ENCODE data around the gene CTBP2. TPM values are rescaled to one million over a fixed set of nuclear protein-coding genes. Genes with fewer than 3 reads are reported as not detected.
"Not testable (repeated sequence)": the region's sequence is repeated elsewhere in the genome, so short reads cannot be mapped to it uniquely, and the experiment has no call there.

Gene CTBP2
- polyA plus RNA-seq, 4 donors, result 88.3 to 90.6 (median 90.0) TPM

DNA sequence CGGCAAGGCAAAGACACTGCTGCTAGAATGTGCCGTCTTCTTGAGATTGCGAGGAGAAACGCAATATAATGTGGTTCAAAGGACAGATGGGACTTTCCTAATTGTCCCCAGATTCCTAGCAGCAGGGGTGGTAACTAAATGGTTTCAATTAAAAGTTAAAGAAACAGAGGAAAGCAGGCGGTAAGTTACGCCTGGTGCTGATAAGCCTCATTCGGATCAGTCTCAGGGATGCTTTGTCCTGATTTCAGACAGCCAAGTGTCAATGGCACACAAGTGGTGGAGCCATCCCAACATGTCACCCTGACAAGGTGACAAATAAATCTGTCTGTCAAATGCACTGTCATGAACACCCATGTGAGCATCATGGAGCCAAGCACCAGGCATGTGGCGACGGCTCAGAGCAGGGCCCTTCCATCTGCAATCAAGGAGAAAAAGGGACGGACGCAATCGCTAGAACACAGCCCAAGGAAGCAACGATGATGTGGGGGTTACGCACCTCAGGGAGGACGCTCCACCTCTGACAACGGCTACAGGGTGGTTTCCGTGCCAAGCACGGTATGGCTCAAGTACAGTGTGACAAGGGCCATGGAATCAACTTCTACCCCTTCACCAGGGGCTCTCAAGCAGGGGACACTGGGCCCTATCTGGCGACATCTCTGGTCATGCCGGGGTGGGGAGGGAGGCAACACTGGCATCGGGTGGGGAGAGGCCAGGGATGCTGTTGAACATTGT is 66.2 kb downstream of the CTBP2 start:
- no peak for DNase-seq (ENCODE audit: low read depth in 4 of 4, low spot score in 3 of 4)

DNA sequence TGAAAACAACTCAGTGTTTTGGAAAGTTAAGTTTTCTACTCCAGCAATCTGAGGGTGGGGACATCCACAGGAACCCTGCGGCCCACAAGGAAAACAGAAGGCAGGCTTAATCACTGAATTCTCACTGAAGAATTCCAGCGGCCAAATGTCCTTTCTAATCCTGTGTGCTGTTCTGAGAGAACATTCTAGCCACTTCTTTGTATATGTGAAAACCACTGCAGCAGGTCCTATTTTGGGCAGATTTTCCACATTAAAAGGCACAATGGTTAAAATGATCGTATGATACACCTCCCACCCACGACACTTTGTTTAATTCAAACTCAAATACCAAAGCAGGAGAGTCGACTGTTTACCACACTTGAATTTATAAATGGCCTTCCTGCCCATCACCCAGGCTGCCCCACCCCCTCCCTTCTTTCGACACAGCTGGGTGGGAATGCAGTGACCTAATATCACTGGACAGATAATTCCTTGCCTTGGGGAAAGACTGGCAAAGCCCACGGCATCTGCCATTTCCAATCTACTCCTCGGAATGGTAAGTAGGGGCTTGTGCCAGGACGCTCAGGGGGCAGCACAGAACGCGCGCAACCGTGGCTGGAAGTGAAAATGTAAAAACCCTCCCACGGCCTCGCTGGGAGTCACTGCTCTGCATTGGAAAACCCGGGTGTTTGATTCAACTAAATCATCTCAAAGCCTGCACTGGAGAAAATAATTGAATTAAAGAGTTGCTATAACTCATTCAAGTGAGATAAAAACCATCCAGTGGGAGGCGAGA is 67.0 kb downstream of the CTBP2 start:
- DNase-seq (ENCODE audit: low read depth in 4 of 4, low spot score in 3 of 4), result no peak

DNA sequence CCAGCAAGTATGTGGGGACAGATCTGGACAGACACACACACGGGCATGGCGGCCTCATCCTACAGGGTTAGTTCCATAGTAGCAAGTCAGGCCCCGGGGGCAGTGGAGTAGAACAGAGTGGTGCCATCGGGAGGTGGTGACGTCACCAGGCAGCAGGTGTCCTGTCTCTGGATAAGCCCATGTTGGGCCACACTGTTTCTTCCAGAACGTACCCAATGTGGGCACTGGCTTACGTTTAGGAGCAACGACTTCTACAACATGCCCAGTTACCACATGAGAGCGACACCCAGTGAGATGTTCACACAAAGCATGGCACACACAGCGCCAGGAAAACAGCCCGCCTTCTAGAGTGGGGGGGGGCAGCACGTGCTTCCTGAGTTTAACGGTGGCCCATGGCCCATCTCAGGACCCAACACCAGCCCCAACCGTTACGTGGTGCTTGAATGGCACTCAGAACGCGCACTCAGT is 67.8 kb downstream of the CTBP2 start:
- no peak for DNase-seq (ENCODE audit: low read depth in 4 of 4, low spot score in 3 of 4)

DNA sequence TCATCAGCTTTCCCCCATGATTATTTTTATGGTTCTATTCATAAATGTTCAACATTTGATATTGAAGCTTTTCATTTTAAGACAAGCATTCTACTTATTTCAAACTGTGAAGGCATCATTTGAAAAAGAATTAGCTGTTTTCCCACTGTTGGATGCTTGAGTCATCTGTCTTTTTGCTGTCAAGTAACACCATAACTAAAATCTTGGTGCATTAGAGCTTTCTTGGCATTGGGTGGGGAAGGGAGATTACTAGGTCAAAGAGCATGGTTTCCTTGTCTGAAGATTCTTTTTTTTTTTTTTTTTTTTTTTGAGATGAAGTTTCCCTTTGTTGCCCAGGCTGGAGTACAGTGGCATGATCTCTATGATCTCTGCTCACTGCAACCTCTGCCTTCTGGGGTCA is 68.5 kb downstream of the CTBP2 start:
- DNase-seq (ENCODE audit: low read depth in 4 of 4, low spot score in 3 of 4), result no peak

DNA sequence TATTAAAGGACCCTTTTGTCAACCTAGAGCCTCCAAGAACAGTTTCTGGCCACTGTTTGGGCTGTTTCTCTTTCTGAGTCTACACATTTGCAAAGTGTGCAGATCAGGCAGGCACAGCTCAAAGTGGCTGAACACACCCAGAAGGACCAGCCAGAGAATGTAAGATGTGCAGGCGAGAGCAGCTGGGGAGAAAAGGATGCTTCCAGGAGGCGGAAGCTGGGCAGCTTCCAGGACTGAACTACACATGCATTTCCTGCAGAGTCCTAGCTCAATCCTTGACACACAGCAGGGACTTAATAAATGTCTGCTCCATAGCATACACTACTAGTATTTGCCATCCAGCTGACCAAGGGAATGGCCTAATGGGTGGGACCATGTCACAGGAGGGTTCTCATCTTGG is 70.9 kb downstream of the CTBP2 start:
- DNase-seq (ENCODE audit: low read depth in 4 of 4, low spot score in 3 of 4), result no peak

DNA sequence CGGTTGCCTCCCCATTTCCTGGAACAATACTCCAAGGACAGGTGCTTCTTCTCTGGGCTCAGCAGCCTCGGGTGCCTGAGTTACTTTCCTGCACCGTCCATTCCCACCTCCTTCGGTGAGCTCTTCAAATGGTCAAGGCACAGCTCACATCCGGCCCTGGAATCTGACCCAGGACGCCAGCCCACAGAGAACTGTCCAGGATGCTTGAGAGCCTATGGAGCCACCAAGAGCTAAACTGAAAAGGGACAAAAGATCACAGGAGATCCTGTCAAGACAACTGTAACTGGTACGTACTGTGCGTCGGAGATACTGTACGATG is 72.5 kb downstream of the CTBP2 start:
- DNase-seq (ENCODE audit: low read depth in 4 of 4, low spot score in 3 of 4), result no peak

DNA sequence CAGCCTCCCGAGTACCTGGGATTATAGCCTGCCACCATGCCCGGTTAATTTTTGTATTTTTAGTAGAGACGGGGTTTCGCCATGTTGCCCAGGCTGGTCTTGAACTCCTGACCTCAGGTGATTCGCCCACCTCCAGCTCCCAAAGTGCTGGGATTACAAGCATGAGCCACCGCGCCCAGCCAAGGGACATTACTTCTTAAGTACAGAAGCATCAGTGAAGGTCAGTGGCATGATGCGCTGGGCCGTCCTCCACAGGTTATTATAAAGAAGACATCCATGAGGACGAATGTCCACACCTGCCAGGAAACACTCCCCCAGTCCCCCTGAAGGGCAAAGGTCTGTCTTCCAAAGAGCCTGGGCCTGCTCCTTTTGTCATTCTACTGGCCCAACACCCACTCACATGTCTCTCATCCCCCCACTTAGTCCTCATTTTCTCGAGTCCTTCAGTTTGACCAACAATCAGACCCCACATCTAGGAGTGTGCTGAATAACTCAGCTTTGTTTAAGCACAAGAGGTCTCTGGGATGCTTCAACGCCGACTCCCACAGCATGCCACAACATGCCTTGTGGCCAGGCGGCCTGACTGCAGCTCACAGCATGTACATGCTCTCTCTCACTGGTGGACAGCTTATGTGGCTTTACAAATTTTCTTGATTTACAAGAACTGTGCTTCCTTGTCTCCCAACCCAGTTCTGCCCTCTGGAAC is 73.0 kb downstream of the CTBP2 start:
- no peak for DNase-seq (ENCODE audit: low read depth in 4 of 4, low spot score in 3 of 4)

DNA sequence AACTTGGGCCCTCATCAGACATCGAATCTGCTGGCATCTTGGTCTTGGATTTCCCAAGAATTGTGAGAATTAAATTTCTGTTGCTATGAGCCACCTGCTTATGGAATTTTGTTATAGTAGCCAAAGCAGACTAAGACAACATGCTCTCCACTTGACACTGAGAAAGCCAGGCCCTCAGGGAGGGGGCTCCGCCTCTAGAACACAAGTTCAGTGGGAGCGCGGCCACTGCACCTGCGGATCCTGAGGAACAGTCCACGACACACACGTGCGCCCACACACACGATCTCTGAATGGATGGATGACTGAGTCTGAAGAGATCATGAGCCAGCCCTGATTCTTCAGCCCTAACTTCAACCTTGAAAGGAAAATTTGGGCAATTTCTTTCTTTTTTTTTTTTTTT is 73.7 kb downstream of the CTBP2 start:
- DNase-seq (ENCODE audit: low read depth in 4 of 4, low spot score in 3 of 4), result no peak

DNA sequence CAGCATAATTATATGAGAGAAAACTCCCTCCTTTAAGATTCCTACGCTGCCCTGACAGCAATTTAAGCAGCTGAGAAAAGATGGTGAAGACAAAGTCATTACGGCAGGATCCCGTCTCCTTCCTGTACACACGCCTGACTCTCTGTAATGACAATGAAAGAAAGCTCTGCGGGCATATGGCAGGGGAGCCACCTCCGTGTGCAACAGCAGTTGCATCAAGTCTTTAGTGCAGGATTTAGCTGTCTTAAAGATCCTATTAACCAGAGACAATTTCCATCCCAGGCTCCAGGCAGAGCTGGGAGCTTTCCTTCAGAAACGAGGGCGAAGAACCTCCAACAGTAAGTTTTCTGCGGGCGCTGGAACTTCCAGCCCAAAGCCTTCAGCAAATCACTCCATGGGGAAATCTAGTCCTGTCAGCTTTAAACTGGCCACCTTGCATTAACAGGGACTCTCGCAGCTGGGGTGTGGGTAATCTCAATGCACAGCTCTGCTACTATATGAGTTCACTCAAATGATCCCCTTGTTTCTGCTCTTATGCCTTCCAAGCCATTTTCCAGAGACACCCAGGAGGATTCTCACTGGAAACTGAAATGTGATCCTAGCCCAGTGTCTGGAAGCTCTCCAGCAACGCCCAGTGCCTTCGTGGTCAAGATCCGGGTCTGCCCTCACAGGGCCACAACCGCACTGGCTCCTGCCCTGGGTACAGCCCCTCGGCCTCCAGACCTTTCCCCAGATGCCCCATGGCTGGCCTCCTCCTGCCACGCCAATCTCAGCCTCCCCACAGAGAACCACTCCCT is 74.9 kb downstream of the CTBP2 start:
- DNase-seq (ENCODE audit: low read depth in 4 of 4, low spot score in 3 of 4), result no peak

DNA sequence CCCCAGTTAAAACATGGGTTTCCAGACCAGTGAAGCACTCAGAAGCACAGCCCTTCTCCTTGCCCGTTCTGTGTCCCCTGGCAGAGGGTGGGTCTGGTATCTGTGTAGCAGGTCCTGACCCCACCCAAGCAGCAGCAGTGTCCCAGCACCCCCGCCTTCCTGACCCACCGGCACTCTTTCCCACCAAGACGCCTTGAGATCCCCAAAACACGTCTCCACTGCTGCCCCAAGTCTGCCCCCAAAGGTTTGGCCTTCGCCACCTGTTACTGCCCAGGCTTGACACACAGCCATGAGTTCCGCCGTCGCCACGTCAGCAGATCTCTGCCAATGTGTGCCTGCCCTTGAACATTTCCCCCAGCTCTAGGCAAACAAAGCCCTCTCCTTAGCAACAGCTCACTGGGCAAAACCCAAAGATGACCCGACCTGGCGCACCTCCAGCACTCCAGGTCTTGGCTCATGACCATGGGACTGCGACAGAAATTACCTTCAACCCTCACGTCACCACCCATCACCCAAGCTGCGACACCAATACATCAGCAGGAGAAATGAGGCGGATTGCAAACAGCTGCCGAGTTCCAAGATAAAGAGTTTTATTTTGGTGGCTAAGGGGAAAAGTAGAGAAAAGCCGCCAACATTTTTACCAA is 75.6 kb downstream of the CTBP2 start:
- no peak for DNase-seq (ENCODE audit: low read depth in 4 of 4, low spot score in 3 of 4)

DNA sequence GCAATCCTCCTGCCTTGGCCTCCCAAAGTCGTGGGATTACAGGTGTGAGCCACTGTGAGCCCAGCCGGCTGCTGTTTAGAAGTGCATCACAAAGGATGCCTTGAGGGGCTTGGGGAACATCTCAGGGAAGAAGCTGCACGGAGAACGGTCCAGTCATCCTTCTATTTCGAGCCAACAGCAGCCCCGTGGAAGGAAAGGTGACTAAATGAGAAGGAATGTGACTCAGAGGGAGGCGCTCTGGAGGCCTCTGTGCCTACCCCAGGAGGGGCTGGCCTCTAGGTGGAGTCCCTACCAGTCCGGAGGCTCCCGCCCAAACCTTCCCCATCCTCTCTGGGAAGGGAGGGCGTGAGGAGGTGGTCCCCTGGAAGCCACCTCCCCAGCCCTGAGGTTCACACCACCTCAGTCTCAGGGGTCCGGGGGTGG is 76.2 kb downstream of the CTBP2 start:
- DNase-seq (ENCODE audit: low read depth in 4 of 4, low spot score in 3 of 4), result no peak

DNA sequence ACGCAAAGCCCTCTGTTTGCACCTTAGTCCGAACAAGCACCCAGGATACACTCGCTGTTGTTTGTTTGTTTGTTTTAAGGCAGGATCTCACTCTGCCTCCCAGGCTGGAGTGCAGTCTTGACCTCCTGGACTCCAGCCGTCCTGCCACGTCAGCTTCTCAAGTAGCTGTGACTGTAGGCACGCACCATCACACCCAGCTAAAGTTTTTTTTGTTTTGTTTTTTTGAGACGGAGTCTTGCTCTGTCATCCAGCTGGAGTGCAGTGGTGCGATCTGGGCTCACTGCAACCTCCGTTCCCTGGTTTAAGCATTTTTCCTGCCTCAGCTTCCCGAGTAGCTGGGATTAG is 76.8 kb downstream of the CTBP2 start:
- no peak for DNase-seq (ENCODE audit: low read depth in 4 of 4, low spot score in 3 of 4)

DNA sequence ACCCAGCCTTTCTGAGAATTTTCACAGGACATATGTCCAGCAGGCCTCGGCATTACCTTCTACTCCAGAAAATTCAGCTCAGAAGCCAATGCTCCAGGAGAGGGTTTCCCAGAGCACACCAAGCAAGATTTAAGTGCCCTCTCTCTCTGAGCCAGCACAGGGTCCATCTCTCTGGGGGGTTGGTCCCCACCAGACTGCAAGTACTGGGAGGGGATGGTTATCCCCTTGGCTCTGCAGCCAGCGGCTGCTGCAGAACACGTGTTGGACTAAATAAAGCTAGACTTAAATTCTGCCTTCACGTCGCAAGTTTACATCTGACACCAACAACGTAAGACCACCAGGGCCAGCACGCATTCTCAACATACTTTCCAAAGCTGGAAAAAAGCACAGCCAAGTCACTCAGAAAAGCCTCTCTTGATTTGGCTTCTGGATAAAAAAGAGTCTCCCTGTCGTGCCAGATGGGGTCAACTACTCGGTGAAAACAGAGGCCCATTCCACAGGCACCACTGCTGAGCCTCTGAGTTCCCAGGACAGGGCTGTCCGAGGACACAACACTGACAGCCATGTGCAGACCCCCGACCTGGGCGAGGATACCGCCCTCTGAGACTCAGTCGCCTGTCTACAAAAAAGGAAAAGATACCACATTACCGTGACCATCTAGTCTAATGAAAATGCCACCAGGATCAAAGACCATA is 77.3 kb downstream of the CTBP2 start:
- no peak for DNase-seq (ENCODE audit: low read depth in 4 of 4, low spot score in 3 of 4)

DNA sequence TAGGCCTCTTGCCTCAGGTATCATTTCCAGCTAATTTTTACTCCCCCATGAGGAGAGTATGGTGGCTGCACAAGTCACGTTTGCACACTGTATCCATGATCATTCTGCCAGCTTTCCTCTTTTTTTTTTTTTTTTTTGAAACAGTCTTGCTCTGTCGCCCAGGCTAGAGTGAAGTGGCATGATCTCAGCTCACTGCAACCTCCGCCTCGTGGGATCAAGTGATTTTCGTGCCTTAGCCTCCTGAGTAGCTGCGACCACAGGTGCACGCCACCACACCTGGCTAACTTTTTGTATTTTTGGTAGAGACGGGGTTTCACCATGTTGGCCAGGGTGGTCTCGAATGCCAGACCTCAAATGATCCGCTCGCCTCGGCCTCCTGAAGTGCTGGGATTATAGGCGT is 77.9 kb downstream of the CTBP2 start:
- DNase-seq (ENCODE audit: low read depth in 4 of 4, low spot score in 3 of 4), result not testable (repeated sequence)

DNA sequence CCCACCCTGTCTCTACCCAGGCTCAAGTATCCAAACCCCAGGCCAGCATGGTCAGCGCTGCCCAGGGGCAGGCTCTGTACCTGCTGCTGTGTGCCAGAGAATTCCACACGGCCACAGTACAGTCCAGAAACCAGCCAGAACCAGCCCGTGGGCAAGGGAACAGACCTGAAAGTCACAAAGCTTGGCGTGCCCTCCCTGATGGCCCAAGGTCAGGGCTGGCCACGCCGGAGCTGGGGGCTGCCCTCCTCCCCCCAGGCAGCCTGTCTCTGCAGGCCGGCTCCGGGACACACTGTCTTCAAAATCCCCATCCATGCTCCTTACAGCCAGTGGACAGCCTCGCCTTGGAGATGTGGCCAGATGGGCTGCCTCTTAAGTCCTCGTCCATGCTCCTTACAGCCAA is 78.4 kb downstream of the CTBP2 start:
- DNase-seq (ENCODE audit: low read depth in 4 of 4, low spot score in 3 of 4), result no peak

DNA sequence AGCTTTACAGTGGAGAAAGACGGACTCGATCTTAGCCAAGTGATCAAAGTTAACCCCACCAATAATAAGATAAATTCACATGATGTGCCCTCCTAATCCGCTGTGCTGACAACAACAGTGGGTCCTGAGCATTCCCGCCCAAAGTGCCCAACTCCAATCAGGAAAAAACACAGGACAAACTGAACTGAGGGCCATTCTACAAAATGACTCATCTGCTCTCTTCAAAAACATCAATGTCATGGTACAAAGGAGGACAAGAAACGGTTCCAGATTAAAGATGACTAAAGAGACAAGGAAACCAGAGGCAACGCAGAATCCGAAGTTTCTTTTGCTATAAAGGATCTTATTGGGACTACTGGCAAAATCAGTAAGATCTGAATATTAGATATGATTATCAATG is 79.4 kb downstream of the CTBP2 start:
- no peak for DNase-seq (ENCODE audit: low read depth in 4 of 4, low spot score in 3 of 4)

DNA sequence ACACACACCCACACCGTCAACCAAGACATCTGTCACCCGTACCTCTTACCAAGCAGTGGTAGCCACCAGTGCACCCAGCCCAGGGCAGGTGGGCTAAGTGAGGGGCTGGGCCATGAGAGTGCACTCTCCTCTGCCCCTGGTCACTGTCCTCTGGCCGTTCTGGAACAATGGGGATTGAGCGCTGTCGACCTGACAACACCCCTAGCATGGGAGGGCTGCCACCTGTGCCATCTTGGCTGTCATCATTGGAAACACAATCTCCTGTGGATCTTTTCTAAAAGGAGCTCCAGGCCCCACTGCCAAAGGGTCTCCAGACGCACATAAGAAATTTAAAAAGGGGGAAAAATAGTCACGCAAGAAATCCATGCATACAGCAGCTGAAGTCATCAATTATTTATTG is 80.1 kb downstream of the CTBP2 start:
- no peak for DNase-seq (ENCODE audit: low read depth in 4 of 4, low spot score in 3 of 4)

DNA sequence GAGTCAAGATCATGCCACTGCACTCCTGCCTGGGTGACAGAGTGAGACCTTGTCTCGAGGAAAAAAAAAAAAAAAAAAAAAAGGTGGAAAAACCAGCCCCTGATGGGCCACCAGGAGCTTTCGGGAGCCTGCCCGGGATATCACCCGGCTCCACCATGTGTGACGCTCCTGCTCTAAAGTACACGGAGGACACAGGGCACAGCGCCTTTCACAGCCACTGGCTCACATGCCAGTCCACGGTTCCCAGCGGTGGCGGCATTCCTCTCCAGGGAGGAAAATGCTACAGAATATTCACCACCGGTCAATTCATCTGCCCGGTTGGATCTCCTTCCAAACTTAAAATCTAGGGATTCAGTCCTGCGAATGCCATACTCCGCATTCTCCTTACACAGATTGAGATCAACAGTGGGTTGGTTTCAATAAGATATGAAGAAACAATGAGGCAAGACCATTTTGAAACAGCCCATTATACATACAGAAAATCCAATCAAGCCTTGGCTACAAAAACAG is 81.2 kb downstream of the CTBP2 start:
- no peak for DNase-seq (ENCODE audit: low read depth in 4 of 4, low spot score in 3 of 4)

DNA sequence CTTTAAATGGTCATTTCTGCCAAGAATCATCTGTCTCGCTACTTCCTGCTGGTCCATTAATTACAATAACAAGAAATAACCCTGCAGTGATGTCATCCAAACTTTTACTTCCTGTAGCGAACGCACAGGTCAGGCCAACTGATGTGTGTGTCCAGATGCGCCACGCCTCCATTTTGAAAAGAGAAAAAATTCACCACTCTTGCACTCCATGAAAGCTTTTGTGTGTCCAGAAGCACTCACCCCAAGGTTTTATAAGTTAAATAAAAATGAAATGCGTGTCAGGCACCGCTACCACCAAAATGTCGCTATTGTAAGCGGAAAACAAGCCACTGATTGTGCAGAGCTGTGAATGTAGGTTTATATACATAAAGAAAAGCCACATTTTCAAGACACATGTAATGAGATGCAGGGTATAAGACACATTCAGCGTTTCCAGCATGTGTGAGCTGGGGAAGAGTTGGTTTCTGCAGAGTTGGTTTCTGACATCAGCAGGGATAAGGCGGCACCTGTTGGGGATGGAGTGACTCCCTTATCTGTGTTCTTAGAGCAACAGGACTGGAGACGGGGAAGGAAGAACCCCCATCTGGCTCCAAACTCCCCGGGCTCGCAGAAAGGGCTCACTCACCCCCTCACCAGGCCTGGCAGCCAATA is 83.3 kb downstream of the CTBP2 start:
- DNase-seq (ENCODE audit: low read depth in 4 of 4, low spot score in 3 of 4), result no peak
